ENCODE data around the gene ITIH3. TPM values are rescaled to one million over a fixed set of nuclear protein-coding genes. Genes with fewer than 3 reads are reported as not detected.
A peak's percentile ranks its signal among the peaks of the same experiment; 100 is the strongest.

The ITIH3 gene
- total RNA-seq, 5 donors from 2014 or later (not counting 1 experiment from before 2014, with no cell fraction given), result 0.23 to 0.88 (median 0.76) TPM; not detected in 2

GRCh38 chr3:52798978-52799476 lies 4.4 kb downstream of the ITIH3 start:
- Mint-ChIP-seq H3K9me3 (no peaks in the 10 kb centered on the region), H3K27ac (no peak overlapping the region)
- CTCF ChIA-PET, result interaction anchor here in 1 of 2 donors (1.7 kb wide), 1 partner anchor 13 kb away, joined by 4 read pairs; no protein-coding TSS in a partner anchor

GRCh38 chr3:52800079-52800478 lies 5.5 kb downstream of the ITIH3 start:
- Histone ChIP-seq H3K27ac (ENCODE audit: low read length) (no peak overlapping the region), H3K4me1 (ENCODE audit: control insufficient read depth in 1 of 2, extremely low read depth in 1 of 2, insufficient read depth in 2 of 2, low read length in 2 of 2) (no peaks in the 10 kb centered on the region), H3K36me3 (ENCODE audit: control insufficient read depth in 2 of 2, extremely low read depth in 1 of 2, insufficient read depth in 1 of 2, low read length in 1 of 2) (no peaks in the 10 kb centered on the region), H3K9me3 (no peaks in the 10 kb centered on the region), H3K4me3 (ENCODE audit: control insufficient read depth in 1 of 2, extremely low read depth in 1 of 2, low read length in 1 of 2) (no peak overlapping the region), H3K27me3 (replicated peaks in 1 of 2; ENCODE audit: control insufficient read depth in 2 of 2, extremely low read depth in 1 of 2, insufficient read depth in 2 of 2, low read length in 1 of 2) (peaks cover 0 to 9% of the 10 kb centered on the region in 2 experiments)
- POLR2A ChIA-PET, result no interaction called here
- H3K27ac Mint-ChIP-seq, result no peak overlapping the region
- DNase-seq (no peak), ATAC-seq (replicated peaks in 1 of 4) (no peak)
- H3K36me3 Mint-ChIP-seq, result no peaks in the 10 kb centered on the region
- CTCF ChIA-PET, result no interaction called here
- H3K27me3 Mint-ChIP-seq, result no peaks in the 10 kb centered on the region
- no peaks in the 10 kb centered on the region for H3K9me3 Mint-ChIP-seq
- no peaks in the 10 kb centered on the region for H3K4me1 Mint-ChIP-seq
- 98% methylated on average over 3 of the region's 7 CpGs for WGBS (ENCODE audit: insufficient coverage)
- no peak overlapping the region for H3K4me3 Mint-ChIP-seq

More at GRCh38 chr3:52798978-52799476, 4.4 kb downstream of the ITIH3 start:
- Mint-ChIP-seq H3K27me3 (no peaks in the 10 kb centered on the region), H3K4me1 (no peaks in the 10 kb centered on the region), H3K4me3 (no peak overlapping the region), H3K36me3 (no peaks in the 10 kb centered on the region)
- POLR2A ChIA-PET, result no interaction called here
- peaks cover 0 to 10% of the 10 kb centered on the region in 2 experiments for H3K27me3 ChIP-seq (replicated peaks in 1 of 2; ENCODE audit: control insufficient read depth in 2 of 2, extremely low read depth in 1 of 2, insufficient read depth in 2 of 2, low read length in 1 of 2)
- DNase-seq, result peak in 2 of 35 experiments; percentile 1 to 29
- no peak overlapping the region for H3K4me3 ChIP-seq (ENCODE audit: control insufficient read depth in 1 of 2, extremely low read depth in 1 of 2, low read length in 1 of 2)
- no peaks in the 10 kb centered on the region for H3K4me1 ChIP-seq (ENCODE audit: control insufficient read depth in 1 of 2, extremely low read depth in 1 of 2, insufficient read depth in 2 of 2, low read length in 2 of 2)
- no peaks in the 10 kb centered on the region for H3K36me3 ChIP-seq (ENCODE audit: control insufficient read depth in 2 of 2, extremely low read depth in 1 of 2, insufficient read depth in 1 of 2, low read length in 1 of 2)
- H3K9me3 ChIP-seq, result no peaks in the 10 kb centered on the region
- ATAC-seq (replicated peaks in 1 of 4), result peak in 1 of 4 experiments; percentile 13
- H3K27ac ChIP-seq (ENCODE audit: low read length), result no peak overlapping the region
- WGBS (ENCODE audit: insufficient coverage), result 65% methylated on average over 11 of the region's 14 CpGs

GRCh38 chr3:52801839-52802238 lies 7.2 kb downstream of the ITIH3 start:
- Mint-ChIP-seq H3K4me1 (no peaks in the 10 kb centered on the region), H3K4me3 (no peak overlapping the region), H3K9me3 (no peaks in the 10 kb centered on the region), H3K27ac (no peak overlapping the region), H3K27me3 (no peaks in the 10 kb centered on the region), H3K36me3 (no peaks in the 10 kb centered on the region)
- Histone ChIP-seq H3K9me3 (no peaks in the 10 kb centered on the region), H3K4me1 (ENCODE audit: control insufficient read depth in 1 of 2, extremely low read depth in 1 of 2, insufficient read depth in 2 of 2, low read length in 2 of 2) (no peaks in the 10 kb centered on the region), H3K36me3 (ENCODE audit: control insufficient read depth in 2 of 2, extremely low read depth in 1 of 2, insufficient read depth in 1 of 2, low read length in 1 of 2) (no peaks in the 10 kb centered on the region), H3K4me3 (ENCODE audit: control insufficient read depth in 1 of 2, extremely low read depth in 1 of 2, low read length in 1 of 2) (no peak overlapping the region), H3K27ac (ENCODE audit: low read length) (no peak overlapping the region), H3K27me3 (replicated peaks in 1 of 2; ENCODE audit: control insufficient read depth in 2 of 2, extremely low read depth in 1 of 2, insufficient read depth in 2 of 2, low read length in 1 of 2) (peaks cover 0 to 13% of the 10 kb centered on the region in 2 experiments)
- DNase-seq (no peak), ATAC-seq (replicated peaks in 1 of 4) (no peak)
- WGBS (ENCODE audit: insufficient coverage), result 71% methylated on average over 4 of the region's 5 CpGs
- CTCF ChIA-PET, result no interaction called here
- POLR2A ChIA-PET, result no interaction called here

GRCh38 chr3:52805270-52806039 lies 10.9 kb downstream of the ITIH3 start:
- CTCF ChIA-PET, result no interaction called here

GRCh38 chr3:52809149-52809548 lies 14.6 kb downstream of the ITIH3 start:
- ChIA-PET POLR2A (no interaction called here), CTCF (no interaction called here)
- ATAC-seq (replicated peaks in 1 of 4) (no peak), DNase-seq (no peak)
- Histone ChIP-seq H3K27me3 (replicated peaks in 1 of 2; ENCODE audit: control insufficient read depth in 2 of 2, extremely low read depth in 1 of 2, insufficient read depth in 2 of 2, low read length in 1 of 2) (peaks cover 0 to 12% of the 10 kb centered on the region in 2 experiments), H3K36me3 (ENCODE audit: control insufficient read depth in 2 of 2, extremely low read depth in 1 of 2, insufficient read depth in 1 of 2, low read length in 1 of 2) (no peaks in the 10 kb centered on the region), H3K9me3 (no peaks in the 10 kb centered on the region), H3K4me3 (ENCODE audit: control insufficient read depth in 1 of 2, extremely low read depth in 1 of 2, low read length in 1 of 2) (no peak overlapping the region), H3K4me1 (ENCODE audit: control insufficient read depth in 1 of 2, extremely low read depth in 1 of 2, insufficient read depth in 2 of 2, low read length in 2 of 2) (no peaks in the 10 kb centered on the region), H3K27ac (ENCODE audit: low read length) (no peak overlapping the region)
- Mint-ChIP-seq H3K4me3 (no peak overlapping the region), H3K4me1 (peaks cover 4 to 12% (median 8%) of the 10 kb centered on the region in 3 donors), H3K27ac (no peak overlapping the region), H3K9me3 (no peaks in the 10 kb centered on the region), H3K36me3 (no peaks in the 10 kb centered on the region), H3K27me3 (no peaks in the 10 kb centered on the region)
- 63% methylated on average over 2 of the region's 2 CpGs for WGBS (ENCODE audit: insufficient coverage)

More at GRCh38 chr3:52805270-52806039, 10.9 kb downstream of the ITIH3 start:
- Histone ChIP-seq H3K4me1 (ENCODE audit: control insufficient read depth in 1 of 2, extremely low read depth in 1 of 2, insufficient read depth in 2 of 2, low read length in 2 of 2) (no peaks in the 10 kb centered on the region), H3K36me3 (ENCODE audit: control insufficient read depth in 2 of 2, extremely low read depth in 1 of 2, insufficient read depth in 1 of 2, low read length in 1 of 2) (no peaks in the 10 kb centered on the region), H3K4me3 (ENCODE audit: control insufficient read depth in 1 of 2, extremely low read depth in 1 of 2, low read length in 1 of 2) (no peak overlapping the region), H3K27ac (ENCODE audit: low read length) (no peak overlapping the region), H3K9me3 (no peaks in the 10 kb centered on the region), H3K27me3 (replicated peaks in 1 of 2; ENCODE audit: control insufficient read depth in 2 of 2, extremely low read depth in 1 of 2, insufficient read depth in 2 of 2, low read length in 1 of 2) (peaks cover 0 to 14% of the 10 kb centered on the region in 2 experiments)
- no peaks in the 10 kb centered on the region for H3K36me3 Mint-ChIP-seq
- no peak for DNase-seq
- H3K27ac Mint-ChIP-seq, result no peak overlapping the region
- H3K4me3 Mint-ChIP-seq, result no peak overlapping the region
- POLR2A ChIA-PET, result no interaction called here
- no CpG with 5 or more reads among the region's 19 CpGs for WGBS (ENCODE audit: insufficient coverage)
- no peaks in the 10 kb centered on the region for H3K9me3 Mint-ChIP-seq
- H3K4me1 Mint-ChIP-seq, result peaks cover 4 to 12% (median 8%) of the 10 kb centered on the region in 3 donors
- no peaks in the 10 kb centered on the region for H3K27me3 Mint-ChIP-seq
- no peak for ATAC-seq (replicated peaks in 1 of 4)

GRCh38 chr3:52809662-52810377 lies 15.2 kb downstream of the ITIH3 start:
- ChIA-PET CTCF (no interaction called here), POLR2A (no interaction called here)
- Mint-ChIP-seq H3K36me3 (no peaks in the 10 kb centered on the region), H3K27ac (no peak overlapping the region), H3K4me3 (no peak overlapping the region), H3K9me3 (no peaks in the 10 kb centered on the region), H3K27me3 (no peaks in the 10 kb centered on the region), H3K4me1 (peaks cover 4 to 12% (median 8%) of the 10 kb centered on the region in 3 donors)
- 30% methylated on average over 6 of the region's 7 CpGs for WGBS (ENCODE audit: insufficient coverage)
- Histone ChIP-seq H3K27ac (ENCODE audit: low read length) (no peak overlapping the region), H3K4me1 (ENCODE audit: control insufficient read depth in 1 of 2, extremely low read depth in 1 of 2, insufficient read depth in 2 of 2, low read length in 2 of 2) (no peaks in the 10 kb centered on the region), H3K27me3 (replicated peaks in 1 of 2; ENCODE audit: control insufficient read depth in 2 of 2, extremely low read depth in 1 of 2, insufficient read depth in 2 of 2, low read length in 1 of 2) (peaks cover 0 to 7% of the 10 kb centered on the region in 2 experiments), H3K36me3 (ENCODE audit: control insufficient read depth in 2 of 2, extremely low read depth in 1 of 2, insufficient read depth in 1 of 2, low read length in 1 of 2) (no peaks in the 10 kb centered on the region), H3K9me3 (no peaks in the 10 kb centered on the region), H3K4me3 (ENCODE audit: control insufficient read depth in 1 of 2, extremely low read depth in 1 of 2, low read length in 1 of 2) (no peak overlapping the region)
- no peak for DNase-seq
- ATAC-seq (replicated peaks in 1 of 4), result peak in 2 of 4 experiments; percentile 24 to 44

Data from T-cell (primary cell).